Measurements from ENCODE around the gene B3GNT3.
"Not testable (repeated sequence)": the region's sequence is repeated elsewhere in the genome, so short reads cannot be mapped to it uniquely, and the experiment has no call there.

Gene B3GNT3

GRCh38 chr19:17797424-17798201 lies 2.7 kb downstream of the B3GNT3 start:
- H3K27ac ChIP-seq, result peak overlapping the region; percentile 73
- TF ChIP-seq CTCF (conservative IDR thresholded peaks at IDR 0.05; ENCODE audit: low read depth), result no peak
- POLR2A ChIA-PET (ENCODE audit: low non-redundant PET), result interaction anchor here (0.5 kb wide), 1 partner anchor 15 kb away, joined by 3 read pairs; no protein-coding TSS in a partner anchor
- CTCF ChIA-PET, result no interaction called here
- peak; percentile 95 for DNase-seq (ENCODE audit: low spot score)

DNA sequence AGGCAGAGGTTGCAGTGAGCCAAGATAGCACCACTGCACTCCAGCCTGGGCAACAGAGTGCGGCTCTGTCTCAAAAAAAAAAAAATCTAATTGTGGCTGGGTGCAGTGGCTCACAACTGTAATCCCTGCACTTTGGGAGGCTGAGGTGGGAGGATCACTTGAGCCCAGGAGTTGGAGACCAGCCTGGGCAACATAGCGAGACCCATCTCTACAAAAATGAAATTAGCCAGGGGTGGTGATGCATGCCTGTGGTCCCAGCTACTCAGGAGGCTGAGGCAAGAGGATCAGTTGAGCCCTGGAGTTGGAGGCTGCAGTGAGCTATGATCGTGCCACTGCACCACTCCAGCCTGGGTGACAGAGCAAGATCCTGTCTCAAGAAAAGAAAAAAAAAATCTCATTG lies 3.7 kb downstream of the B3GNT3 start:
- DNase-seq (ENCODE audit: low spot score); POLR2A ChIA-PET (ENCODE audit: low non-redundant PET): not testable (repeated sequence)
- CTCF ChIA-PET, result interaction anchor here (0.7 kb wide), 1 partner anchor 746 kb away, joined by 4 read pairs; no protein-coding TSS in a partner anchor
- peak overlapping the region; percentile 73; the same call in 1 of the 2 replicates for H3K27ac ChIP-seq

GRCh38 chr19:17802137-17802858 lies 7.4 kb downstream of the B3GNT3 start:
- no peak for DNase-seq (ENCODE audit: low spot score)
- TF ChIP-seq CTCF (conservative IDR thresholded peaks at IDR 0.05; ENCODE audit: low read depth), result no peak
- CTCF ChIA-PET, result no interaction called here
- POLR2A ChIA-PET (ENCODE audit: low non-redundant PET), result no interaction called here
- no peak overlapping the region for H3K27ac ChIP-seq

- no peak for DNase-seq (ENCODE audit: low spot score)
- CTCF ChIA-PET, result interaction anchor here (0.6 to 0.7 kb wide), 2 partner anchors 20 kb away, joined by 3 read pairs; no protein-coding TSS in a partner anchor
- no peak overlapping the region for H3K27ac ChIP-seq
- no peak for TF ChIP-seq CTCF (conservative IDR thresholded peaks at IDR 0.05; ENCODE audit: low read depth)
- POLR2A ChIA-PET (ENCODE audit: low non-redundant PET), result no interaction called here
These were observed 8.4 kb downstream of the B3GNT3 start for GRCh38 chr19:17803264-17803896.

- ChIA-PET CTCF (interaction anchor here (1.6 kb wide), 1 partner anchor 11 kb away, joined by 5 read pairs; the partner anchor contains the start of gene B3GNT3), POLR2A (ENCODE audit: low non-redundant PET) (no interaction called here)
- no peak for DNase-seq (ENCODE audit: low spot score)
- TF ChIP-seq CTCF (conservative IDR thresholded peaks at IDR 0.05; ENCODE audit: low read depth), result no peak
- no peak overlapping the region for H3K27ac ChIP-seq
These were observed 10.5 kb downstream of the B3GNT3 start for GRCh38 chr19:17805427-17805826.

GRCh38 chr19:17806945-17807344 lies 12.0 kb downstream of the B3GNT3 start:
- ChIA-PET POLR2A (ENCODE audit: low non-redundant PET) (no interaction called here), CTCF (interaction anchor here (0.6 kb wide), 1 partner anchor 37 kb away, joined by 3 read pairs; no protein-coding TSS in a partner anchor)
- no peak overlapping the region for H3K27ac ChIP-seq
- DNase-seq (ENCODE audit: low spot score), result no peak
- TF ChIP-seq CTCF (conservative IDR thresholded peaks at IDR 0.05; ENCODE audit: low read depth), result no peak

Data from RWPE1 (cell line).